Brain microvascular endothelial cell (primary cell): ENCODE measurements around the gene ORM2.
"Not testable (repeated sequence)": the region's sequence is repeated elsewhere in the genome, so short reads cannot be mapped to it uniquely, and the experiment has no call there.

Experiments used
- DNase-seq: peaks from one replicate; pipeline ENCODE4 v3.0.0-alpha.2; 2020
- H3K27ac ChIP-seq: fragments of 250-450 bp; sonication (Bioruptor Pico); 2 replicates; pipeline ENCODE4 v1.5.1; 2020; ENCODE audit warnings: mild to moderate bottlenecking, moderate library complexity
- H3K27me3 ChIP-seq: fragments of 250-450 bp; sonication (Bioruptor Pico); replicated peaks from 2 replicates; pipeline ENCODE4 v1.5.1; 2020; ENCODE audit warnings: mild to moderate bottlenecking
- H3K36me3 ChIP-seq: fragments of 250-450 bp; sonication (Bioruptor Pico); replicated peaks from 2 replicates; pipeline ENCODE4 v1.5.1; 2020; ENCODE audit warnings: mild to moderate bottlenecking
- H3K4me3 ChIP-seq: 2 replicates; pipeline ENCODE4 v1.5.1; 2011; ENCODE audit warnings: low read depth, mild to moderate bottlenecking, control low read depth, low read length, moderate library complexity
- in situ Hi-C: cut with HindIII; loops from 2 replicates; pipeline ENCODE4 v1.10.0; 2017; ENCODE audit warnings: low sequenced_read_pairs, low pct_ligation_motif_present
- TF ChIP-seq, protein P1 (sequence below): IDR thresholded peaks from 2 replicates; pipeline ENCODE4 v1.5.1; 2011; ENCODE audit warnings: low read depth, mild to moderate bottlenecking, moderate library complexity, low read length, control low read depth, inconsistent platforms; ENCODE audit errors: missing control alignments

ORM2 gene

DNA sequence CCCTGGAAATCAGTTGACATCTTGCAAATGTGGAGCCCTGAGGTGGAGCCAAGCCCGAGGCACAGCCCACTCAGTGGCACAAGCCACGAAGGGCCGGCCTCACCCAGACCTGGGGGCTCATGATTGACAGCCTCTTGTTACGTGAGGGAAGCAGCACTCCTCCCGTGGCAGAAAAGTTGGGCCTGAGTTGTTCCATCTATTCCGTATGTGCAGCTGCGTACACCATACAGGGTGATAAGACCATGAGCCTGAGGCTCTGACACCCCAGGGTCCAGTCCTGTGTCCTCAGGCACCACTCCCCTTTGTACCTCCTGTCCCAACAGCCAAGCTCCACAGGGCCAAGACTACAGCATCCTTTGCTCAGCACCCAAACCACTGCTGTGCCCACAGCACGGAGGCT, 1.9 kb upstream of the ORM2 start:
- no peaks in the 10 kb centered on the region for H3K27me3 ChIP-seq
- TF ChIP-seq, protein P1, sequence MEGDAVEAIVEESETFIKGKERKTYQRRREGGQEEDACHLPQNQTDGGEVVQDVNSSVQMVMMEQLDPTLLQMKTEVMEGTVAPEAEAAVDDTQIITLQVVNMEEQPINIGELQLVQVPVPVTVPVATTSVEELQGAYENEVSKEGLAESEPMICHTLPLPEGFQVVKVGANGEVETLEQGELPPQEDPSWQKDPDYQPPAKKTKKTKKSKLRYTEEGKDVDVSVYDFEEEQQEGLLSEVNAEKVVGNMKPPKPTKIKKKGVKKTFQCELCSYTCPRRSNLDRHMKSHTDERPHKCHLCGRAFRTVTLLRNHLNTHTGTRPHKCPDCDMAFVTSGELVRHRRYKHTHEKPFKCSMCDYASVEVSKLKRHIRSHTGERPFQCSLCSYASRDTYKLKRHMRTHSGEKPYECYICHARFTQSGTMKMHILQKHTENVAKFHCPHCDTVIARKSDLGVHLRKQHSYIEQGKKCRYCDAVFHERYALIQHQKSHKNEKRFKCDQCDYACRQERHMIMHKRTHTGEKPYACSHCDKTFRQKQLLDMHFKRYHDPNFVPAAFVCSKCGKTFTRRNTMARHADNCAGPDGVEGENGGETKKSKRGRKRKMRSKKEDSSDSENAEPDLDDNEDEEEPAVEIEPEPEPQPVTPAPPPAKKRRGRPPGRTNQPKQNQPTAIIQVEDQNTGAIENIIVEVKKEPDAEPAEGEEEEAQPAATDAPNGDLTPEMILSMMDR, result no peak
- H3K4me3 ChIP-seq, result no peak overlapping the region
- no peak overlapping the region for H3K27ac ChIP-seq
- no peaks in the 10 kb centered on the region for H3K36me3 ChIP-seq
- no peak for DNase-seq
- in situ Hi-C loops, result no loop called here

DNA sequence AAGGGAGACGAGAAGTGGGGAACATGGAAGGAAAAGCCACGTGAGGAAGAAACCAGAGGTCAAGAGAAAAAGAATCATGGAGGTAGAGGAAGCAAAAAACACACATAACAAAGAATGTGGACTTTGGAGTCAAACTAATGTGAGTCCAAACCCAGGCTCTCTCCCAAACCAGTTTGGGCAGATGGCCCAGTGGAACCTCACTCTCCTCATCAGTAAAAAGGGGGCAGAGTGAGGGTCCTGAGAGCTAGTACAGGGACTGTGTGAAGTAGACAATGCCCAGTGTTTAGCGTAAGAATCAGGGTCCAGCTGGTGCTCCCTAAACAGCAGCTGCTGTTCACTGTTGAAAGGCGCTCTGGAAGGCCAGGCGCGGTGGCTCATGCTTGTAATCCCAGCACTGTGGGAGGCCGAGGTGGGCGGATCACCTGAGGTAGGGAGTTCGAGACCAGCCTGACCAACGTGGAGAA, 1.3 kb upstream of the ORM2 start:
- H3K4me3 ChIP-seq, H3K27me3 ChIP-seq, H3K27ac ChIP-seq, DNase-seq, H3K36me3 ChIP-seq, in situ Hi-C loops: not testable (repeated sequence)

DNA sequence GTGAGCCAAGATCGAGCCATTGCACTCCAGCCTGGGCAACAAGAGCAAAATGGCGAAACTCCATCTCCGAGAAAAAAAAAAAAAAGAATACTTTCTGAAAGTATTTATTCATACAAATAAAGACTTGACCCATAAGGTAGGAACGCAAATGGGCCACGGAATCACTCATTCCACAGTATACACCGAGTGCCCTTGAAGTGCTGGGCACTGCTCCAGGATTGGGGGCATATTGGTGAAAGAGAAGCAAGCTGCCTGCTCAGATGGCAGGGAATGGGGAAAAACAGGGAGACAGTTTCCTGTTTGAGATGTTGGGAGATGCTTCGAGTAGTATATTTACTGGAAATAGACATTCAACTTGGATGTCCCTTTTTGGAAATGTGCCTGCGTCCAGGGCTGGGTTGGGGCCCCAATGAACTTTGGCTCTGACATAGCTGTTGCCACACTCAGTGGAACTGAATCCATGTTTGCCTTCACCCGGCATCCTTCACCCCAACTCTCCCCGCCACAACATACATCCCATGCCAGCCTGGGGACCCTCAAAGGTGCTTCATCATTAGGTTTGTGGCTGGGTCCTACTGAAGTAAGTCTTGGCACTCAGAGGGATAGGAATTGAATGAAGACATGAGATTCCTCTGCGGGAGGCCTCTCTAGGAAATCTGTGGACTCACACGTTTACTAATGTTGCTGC, 588 bp upstream of the ORM2 start:
- H3K36me3 ChIP-seq, H3K4me3 ChIP-seq, in situ Hi-C loops: not testable (repeated sequence)

DNA sequence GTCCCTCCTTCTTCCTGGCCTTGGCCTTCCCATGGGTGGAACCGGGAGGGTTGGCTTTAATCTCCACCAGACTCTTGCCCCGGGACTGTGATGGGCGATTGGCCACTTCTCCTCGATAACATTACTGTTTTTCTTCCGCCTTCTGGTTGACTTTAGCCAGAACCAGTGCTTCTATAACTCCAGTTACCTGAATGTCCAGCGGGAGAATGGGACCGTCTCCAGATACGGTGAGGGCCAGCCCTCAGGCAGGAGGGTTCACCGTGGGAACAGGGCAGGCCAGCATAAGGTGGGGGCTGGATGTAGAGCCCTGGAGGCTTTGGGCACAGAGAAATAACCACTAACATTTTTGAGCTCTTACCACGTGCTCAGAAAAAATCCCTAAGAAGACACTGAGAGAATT, 967 bp downstream of the ORM2 start:
- no peak overlapping the region for H3K4me3 ChIP-seq
- TF ChIP-seq, protein P1, result no peak
- no peak overlapping the region for H3K27ac ChIP-seq
- DNase-seq, result no peak
- H3K36me3 ChIP-seq, result no peaks in the 10 kb centered on the region
- in situ Hi-C loops, result no loop called here
- H3K27me3 ChIP-seq, result no peaks in the 10 kb centered on the region

More for the DNA sequence above, 588 bp upstream of the ORM2 start:
- not testable (repeated sequence) for DNase-seq, H3K27me3 ChIP-seq, H3K27ac ChIP-seq

DNA sequence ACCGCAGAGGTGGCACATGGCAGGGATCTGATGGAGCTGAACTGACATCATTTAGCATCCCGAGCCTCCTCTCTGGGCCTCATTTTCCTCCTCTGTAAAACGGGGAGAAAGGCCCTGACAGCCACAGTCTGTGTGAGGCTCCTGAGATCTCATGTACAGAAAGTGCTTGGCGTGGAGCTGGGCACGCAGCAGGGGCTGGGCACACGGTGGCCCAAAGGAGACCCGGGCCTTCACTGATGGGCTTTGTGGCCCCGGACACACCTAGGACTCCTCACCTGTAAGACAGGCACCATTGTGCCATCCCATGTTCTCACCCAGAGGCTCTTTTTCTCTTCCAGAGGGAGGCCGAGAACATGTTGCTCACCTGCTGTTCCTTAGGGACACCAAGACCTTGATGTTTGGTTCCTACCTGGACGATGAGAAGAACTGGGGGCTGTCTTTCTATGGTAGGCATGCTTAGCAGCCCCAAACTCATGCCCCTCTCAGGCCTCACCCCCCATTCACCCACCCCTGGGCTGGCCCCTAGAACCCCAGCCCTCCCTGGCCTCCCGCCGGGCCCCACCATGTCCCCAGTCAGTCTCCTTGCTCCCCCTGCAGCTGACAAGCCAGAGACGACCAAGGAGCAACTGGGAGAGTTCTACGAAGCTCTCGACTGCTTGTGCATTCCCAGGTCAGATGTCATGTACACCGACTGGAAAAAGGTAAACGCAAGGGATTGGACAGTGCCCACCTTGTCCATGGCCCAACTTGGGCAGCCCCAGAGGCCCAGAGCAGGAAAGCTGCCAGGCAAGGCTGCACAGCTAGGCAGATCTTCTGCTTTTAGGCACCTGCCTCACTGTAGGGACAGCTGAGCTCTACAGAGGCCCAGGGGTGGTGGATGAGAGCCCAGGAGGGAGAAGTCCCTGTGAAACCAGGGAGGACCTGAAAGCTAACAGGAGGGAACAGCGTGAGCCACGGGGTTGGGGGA, 1.8 kb downstream of the ORM2 start:
- H3K36me3 ChIP-seq, in situ Hi-C loops, H3K27me3 ChIP-seq, DNase-seq, H3K27ac ChIP-seq, H3K4me3 ChIP-seq: not testable (repeated sequence)

DNA sequence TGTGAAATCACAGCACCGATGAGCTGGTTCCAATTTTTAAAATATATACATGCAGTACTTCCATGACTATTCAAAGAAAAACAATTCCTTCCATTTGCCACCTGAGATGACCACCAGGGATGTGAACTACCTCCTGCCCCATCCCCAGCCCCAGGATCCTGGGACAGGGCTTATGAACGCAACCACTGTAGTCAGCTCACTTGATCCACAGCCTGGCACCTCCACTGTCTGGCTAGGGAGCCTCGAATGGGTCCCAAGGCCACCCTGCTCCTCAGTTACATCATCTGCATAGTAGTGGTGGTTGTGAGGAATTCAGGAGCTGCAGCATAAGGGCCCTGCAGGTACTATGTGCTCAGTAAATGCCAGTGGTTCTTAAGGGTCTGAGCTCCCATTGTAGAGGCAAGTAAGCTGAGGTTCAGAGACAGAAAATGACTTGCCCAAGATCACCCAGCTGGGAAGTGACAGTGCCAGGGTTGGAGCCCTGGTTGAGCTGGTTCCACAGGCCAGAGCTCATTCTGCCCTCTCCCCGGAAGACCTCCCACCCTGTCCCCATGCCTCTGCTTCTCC, 2.9 kb downstream of the ORM2 start:
- H3K4me3 ChIP-seq, H3K27me3 ChIP-seq, DNase-seq, H3K27ac ChIP-seq, H3K36me3 ChIP-seq, in situ Hi-C loops: not testable (repeated sequence)

DNA sequence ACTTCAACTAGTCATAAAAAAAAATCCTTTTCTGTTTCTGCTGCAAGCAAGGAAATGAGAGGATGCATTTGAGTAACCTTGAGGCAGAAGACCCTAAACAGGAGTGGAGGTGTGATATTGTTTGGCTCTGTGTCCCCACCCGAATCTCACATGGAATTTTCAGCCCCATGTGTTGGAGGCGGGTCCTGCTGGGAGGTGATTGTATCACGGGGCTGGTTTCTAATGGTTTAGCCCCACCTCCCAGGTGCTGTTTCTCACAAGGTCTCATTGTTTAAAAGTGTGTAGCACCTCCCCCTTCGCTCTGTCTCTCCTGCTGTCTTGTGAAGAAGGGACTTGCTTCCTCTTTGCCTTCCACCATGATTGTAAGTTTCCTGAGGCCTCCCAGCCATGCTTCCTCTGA, 4.0 kb downstream of the ORM2 start:
- H3K27ac ChIP-seq, H3K4me3 ChIP-seq, in situ Hi-C loops, H3K27me3 ChIP-seq, H3K36me3 ChIP-seq, DNase-seq: not testable (repeated sequence)

DNA sequence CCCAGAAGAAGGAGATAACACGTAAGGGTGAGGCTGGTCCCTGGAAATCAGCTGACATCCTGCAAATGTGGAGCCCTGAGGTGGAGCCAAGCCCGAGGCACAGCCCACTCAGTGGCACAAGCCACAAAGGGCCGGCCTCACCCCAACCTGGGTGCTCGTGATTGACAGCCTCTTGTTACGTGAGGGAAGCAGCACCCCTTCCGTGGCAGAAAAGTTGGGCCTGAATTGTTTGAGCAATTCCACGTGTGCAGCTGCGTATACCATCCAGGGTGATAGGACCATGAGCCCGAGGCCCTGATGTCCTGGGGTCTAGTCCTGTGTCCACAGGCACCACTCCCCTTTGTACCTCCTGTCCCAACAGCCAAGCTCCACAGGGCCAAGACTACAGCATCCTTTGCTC, 4.8 kb downstream of the ORM2 start:
- in situ Hi-C loops, result no loop called here
- TF ChIP-seq, protein P1, result no peak
- H3K36me3 ChIP-seq, result peaks cover 2% of the 10 kb centered on the region

More for the DNA sequence above, 4.8 kb downstream of the ORM2 start:
- no peaks in the 10 kb centered on the region for H3K27me3 ChIP-seq
- no peak for DNase-seq
- no peak overlapping the region for H3K4me3 ChIP-seq
- no peak overlapping the region for H3K27ac ChIP-seq
